ENCODE data around the gene TOM1L2.

Gene TOM1L2

GRCh38 chr17:17970699-17971430 lies 1.3 kb downstream of the TOM1L2 start:
- no peak for DNase-seq (ENCODE audit: low spot score)
- no peak for TF ChIP-seq CTCF (IDR thresholded peaks at IDR 0.05; ENCODE audit: extremely low read depth, missing control alignments)

- peak; percentile 49 for DNase-seq (ENCODE audit: low spot score)
- TF ChIP-seq CTCF (IDR thresholded peaks at IDR 0.05; ENCODE audit: extremely low read depth, missing control alignments): no peak
Measured at GRCh38 chr17:17966399-17966798, 5.8 kb downstream of the TOM1L2 start.

- no peak for TF ChIP-seq CTCF (IDR thresholded peaks at IDR 0.05; ENCODE audit: extremely low read depth, missing control alignments)
- no peak for DNase-seq (ENCODE audit: low spot score)
Measured at GRCh38 chr17:17965152-17965721, 7.0 kb downstream of the TOM1L2 start.

- TF ChIP-seq CTCF (IDR thresholded peaks at IDR 0.05; ENCODE audit: extremely low read depth, missing control alignments): no peak
- DNase-seq (ENCODE audit: low spot score): no peak
Measured at GRCh38 chr17:17964710-17965109, 7.5 kb downstream of the TOM1L2 start.

GRCh38 chr17:17963694-17964436 lies 8.3 kb downstream of the TOM1L2 start:
- no peak for DNase-seq (ENCODE audit: low spot score)
- no peak for TF ChIP-seq CTCF (IDR thresholded peaks at IDR 0.05; ENCODE audit: extremely low read depth, missing control alignments)

- DNase-seq (ENCODE audit: low spot score): no peak
- TF ChIP-seq CTCF (IDR thresholded peaks at IDR 0.05; ENCODE audit: extremely low read depth, missing control alignments): no peak
Measured at GRCh38 chr17:17963066-17963465, 9.1 kb downstream of the TOM1L2 start.

DNA sequence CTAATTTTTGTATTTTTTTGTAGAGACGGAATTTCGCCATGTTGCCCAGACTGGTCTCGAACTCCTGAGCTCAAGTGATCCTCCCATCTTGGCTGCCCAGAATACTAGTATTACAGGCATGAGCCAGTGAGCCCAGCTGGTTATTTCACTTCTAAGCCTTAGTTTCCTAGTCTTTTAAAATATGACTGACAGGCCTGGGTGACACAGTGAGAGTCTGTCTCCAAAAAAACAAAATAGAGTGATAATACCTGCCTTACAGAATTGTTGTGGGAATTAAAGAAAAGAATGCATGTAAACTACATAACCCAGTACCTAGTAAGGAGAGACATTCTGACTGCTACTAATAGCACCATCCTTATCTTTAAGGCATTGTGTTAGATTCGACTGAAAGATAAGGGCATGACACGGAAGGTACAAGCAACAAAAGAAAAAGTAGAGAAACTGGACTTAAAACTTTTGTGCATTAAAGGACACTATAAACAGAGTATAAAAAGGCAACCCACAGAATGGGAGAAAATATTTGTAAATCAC lies 11.6 kb downstream of the TOM1L2 start:
- TF ChIP-seq CTCF (IDR thresholded peaks at IDR 0.05; ENCODE audit: extremely low read depth, missing control alignments): no peak
- DNase-seq (ENCODE audit: low spot score): no peak

Data from GM20000 (cell line).